GM18870 (cell line): ENCODE data around the gene CARD10.
"Not testable (repeated sequence)": the region's sequence is repeated elsewhere in the genome, so short reads cannot be mapped to it uniquely, and the experiment has no call there.

Experiments
- ATAC-seq: cut with Tn5 transposase; IDR thresholded peaks from one replicate; pipeline ENCODE4 v1.9.1; 2021; ENCODE audit warnings: moderate library complexity; ENCODE audit not compliant: unreplicated experiment

CARD10 gene

GRCh38 chr22:37469416-37470086, 49.7 kb downstream of the CARD10 start:
- no peak for ATAC-seq

DNA sequence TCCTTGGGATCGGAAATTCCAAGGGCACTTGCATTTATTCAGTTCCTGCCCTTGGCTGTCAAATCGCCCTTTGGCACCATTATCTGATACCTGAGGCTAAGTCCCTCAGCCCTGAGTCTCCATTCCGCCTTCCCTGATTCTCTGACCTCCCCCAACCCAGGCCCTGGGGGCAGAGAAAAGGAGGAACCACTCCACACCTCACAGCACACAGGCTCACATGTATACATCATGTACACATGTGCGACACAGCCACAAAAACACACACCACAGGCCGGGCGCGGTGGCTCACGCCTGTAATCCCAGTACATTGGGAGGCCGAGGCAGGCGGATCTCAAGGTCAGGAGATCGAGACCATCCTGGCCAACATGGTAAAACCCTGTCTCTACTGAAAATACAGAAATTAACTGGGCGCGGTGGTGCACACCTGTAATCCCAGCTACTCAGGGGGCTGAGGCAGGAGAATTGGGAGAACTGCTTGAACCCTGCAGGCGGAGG, 51.0 kb downstream of the CARD10 start:
- not testable (repeated sequence) for ATAC-seq

- ATAC-seq = no peak
Observed at GRCh38 chr22:37467391-37467955, 51.7 kb downstream of the CARD10 start.

DNA sequence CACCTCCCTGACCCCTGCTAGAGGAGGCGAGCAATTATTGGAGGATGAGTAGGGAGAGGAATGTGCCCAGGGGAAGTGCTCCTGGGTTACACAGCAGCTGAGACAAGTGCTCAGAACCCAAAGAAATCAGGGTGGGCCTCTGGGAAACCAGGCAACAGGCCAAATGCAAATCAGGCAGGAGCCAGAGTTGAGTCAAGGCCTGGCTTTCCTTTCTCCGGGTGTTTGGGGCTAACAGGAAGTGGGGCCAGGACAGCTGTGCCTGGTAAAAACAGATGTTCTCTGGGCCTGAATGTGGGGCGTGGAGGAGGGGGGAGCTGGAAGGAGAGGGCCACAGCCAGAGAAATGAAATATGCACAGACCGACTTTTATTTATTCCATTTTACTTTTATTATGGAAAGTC, 55.0 kb downstream of the CARD10 start:
- no peak for ATAC-seq

DNA sequence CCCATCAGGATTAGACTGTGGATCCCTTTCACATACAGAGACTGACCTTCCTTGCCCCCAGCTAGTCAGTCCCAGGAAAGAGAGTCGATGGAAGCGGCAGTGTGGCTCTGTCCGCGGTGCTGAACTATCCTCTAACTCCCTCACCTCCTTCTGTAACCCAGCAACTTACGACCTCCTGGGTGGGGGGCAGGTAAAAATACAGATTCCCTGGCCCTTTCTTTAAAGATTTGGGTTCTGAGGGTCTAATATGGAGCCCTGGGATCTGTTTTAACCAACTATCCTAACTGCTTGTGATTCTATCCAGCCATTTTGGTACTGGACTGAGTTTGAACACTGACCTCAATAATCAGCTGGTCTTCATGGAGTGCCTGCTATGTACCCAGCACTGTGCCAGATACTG, 56.2 kb downstream of the CARD10 start:
- no peak for ATAC-seq

DNA sequence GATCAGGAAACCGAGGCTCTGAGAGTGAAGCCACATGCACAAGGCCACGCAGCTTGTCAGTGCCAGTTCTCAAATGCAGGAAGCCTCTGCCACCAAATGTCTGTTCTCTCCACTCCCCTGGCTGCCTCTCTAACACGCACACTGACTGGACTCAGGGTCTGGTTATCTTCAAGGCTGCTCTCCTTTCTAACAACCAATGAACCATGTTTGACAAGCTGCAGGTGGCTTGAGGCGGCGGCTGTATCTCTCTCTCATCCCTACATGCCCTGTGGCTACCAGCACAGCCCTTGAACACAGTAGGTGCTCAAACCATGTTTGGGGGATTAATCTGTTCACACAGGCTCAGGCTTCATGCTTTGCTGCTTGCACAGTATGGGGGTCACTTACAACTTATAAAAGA, 56.8 kb downstream of the CARD10 start:
- no peak for ATAC-seq

- ATAC-seq = no peak
Observed at GRCh38 chr22:37461961-37462360, 57.3 kb downstream of the CARD10 start.

GRCh38 chr22:37460684-37461083, 58.5 kb downstream of the CARD10 start:
- no peak for ATAC-seq

GRCh38 chr22:37459206-37459605, 60.0 kb downstream of the CARD10 start:
- no peak for ATAC-seq

DNA sequence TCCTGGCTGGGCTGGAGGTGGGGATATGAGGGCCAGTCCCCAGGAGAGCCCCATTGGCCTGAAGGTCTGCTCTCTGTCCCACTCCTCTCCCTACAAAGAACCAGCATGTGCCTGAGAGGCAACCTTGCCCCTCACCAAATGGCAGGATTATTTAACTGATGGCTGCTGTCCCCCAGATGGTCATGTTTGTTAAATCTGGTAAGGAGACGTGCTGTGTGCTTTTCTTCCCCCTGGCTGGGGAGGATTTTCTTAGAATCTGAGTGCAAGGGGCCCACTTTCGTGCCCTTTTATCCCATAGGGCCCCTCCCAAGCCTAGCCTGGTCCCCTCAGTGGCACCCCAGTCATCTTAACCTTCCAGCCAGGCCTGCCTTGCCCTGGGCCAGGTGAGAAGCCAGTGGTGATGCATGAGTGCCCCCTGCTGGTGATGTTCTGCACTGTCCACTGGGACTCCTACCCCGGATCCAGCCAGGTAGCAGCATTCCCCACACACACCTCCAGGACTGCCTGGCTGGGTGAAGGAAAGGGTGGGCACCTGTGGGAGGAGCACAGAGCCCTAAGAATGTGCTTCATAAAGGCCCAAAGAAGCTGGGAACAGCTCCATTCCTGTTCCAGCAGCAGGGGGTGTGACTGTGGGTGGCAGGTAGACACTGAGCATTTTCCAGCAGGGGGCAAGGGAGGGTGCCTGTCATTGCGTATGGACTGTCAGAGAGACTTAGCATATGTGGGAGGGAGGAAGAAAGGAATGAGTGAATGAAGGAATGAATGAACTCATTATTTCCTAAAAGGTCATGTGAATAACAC, 61.9 kb downstream of the CARD10 start:
- no peak for ATAC-seq

DNA sequence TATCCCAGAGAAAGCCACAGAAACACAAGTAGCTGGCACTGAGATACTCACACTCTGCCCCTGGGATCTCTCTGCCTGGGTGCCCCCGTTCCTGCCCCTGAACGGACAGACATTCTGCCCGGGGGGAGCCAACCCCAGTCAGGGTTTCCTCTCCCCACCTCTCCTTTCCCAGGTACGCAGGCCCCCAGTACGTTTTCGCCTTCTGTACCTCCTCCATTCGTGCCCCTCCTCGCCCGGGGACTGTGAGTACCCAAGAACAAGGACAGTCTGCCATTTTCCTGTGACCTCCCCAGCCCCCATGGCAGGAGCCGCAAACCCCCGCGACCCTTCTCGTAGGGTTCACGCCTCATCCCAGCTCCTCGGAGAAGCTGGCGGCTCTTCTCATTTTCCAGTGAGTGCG, 62.9 kb downstream of the CARD10 start:
- ATAC-seq = no peak

GRCh38 chr22:37455896-37456295, 63.3 kb downstream of the CARD10 start:
- no peak for ATAC-seq

- no peak for ATAC-seq
Observed at GRCh38 chr22:37454857-37455686, 64.1 kb downstream of the CARD10 start.

DNA sequence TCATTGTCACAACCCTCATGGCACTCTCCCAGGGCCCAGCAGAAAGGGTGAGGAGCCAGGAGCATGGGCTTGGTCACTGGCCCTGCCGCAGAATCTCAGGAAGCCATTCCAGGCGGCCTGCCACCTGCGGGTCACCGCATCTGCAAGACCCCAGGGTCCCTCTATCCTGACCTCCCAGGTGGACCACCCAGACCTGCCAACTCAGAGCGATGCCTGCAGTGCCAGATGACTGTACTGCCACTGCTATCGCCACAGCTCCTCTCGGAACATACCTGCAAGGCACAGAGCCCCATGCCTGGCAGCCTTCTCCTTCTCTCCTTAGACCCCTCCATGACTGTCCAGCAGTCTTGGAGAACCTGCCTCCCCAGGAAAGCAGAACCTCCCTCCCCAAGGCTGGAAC, 65.5 kb downstream of the CARD10 start:
- no peak for ATAC-seq

GRCh38 chr22:37451218-37451617, 68.0 kb downstream of the CARD10 start:
- no peak for ATAC-seq

DNA sequence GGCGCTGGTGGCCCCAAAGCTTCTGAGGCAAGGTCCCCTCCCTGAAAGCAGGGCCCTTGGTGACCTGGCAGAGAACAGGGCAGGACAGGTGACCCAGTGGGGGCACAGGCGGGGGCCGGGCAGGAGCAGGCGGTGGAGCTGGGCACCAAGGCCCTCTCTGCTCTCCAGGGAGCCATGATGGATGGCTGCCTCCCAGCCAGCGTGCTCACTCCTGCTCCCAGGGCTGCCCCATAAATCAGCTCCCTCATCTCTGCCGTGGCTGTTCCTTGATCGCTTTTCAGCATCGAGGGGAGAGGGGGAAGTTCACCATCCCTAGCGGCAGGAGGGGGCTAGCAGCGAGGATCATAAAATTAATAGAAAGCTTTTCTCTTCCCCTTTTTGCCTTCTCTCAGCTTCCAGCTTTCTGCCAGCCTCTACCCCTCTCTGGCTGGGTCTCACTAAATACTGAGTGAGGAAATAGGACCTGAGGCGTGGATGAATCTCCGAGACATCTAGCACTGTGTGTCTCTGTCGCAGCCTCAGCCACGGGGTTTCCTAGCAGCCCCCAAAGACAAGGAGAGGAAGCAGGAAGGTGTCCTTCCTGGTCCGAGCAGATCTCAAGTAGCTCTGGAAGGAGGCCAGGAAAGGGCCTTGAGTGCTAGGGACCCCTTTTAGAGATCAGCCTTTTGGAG, 69.7 kb downstream of the CARD10 start:
- ATAC-seq = no peak

- ATAC-seq = no peak
Observed at GRCh38 chr22:37448516-37449127, 70.6 kb downstream of the CARD10 start.

GRCh38 chr22:37445501-37445900, 73.7 kb downstream of the CARD10 start:
- ATAC-seq = no peak

DNA sequence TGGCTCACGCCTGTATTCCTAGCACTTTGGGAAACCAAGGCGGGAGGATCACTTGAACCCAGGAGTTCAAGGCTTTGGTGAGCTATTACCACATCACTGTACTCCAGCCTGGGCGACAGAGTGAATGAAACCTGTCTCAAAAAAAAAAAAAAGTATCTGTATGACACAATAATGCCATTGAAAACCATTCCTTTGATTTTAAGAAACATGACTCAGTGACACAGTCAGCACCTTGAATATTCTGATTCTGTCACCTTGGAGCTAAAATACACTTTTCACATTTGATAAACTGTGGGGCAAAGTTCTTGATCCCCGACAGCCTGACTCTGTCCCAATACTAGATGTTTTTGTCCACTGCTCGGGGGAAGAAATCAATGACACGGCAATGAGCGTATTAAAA, 75.2 kb downstream of the CARD10 start:
- no peak for ATAC-seq

GRCh38 chr22:37443086-37443485, 76.1 kb downstream of the CARD10 start:
- no peak for ATAC-seq
